GM23338 (cell line): ENCODE measurements around the gene EXOC4. TPM values are rescaled to one million over a fixed set of nuclear protein-coding genes. Genes with fewer than 3 reads are reported as not detected.

Source experiments
- ATAC-seq: fragments of 200-7000 bp; cut with Tn5 transposase; 3 replicates; pipeline ENCODE4 v1.9.1; 2020
- DNase-seq: peaks from one replicate; pipeline ENCODE4 v3.0.0-alpha.2; 2015; ENCODE audit warnings: low spot score
- H2AFZ ChIP-seq: fragments of 200-600 bp; sonication (generic); 2 replicates; pipeline ENCODE4 v1.8.0; 2016; ENCODE audit warnings: antibody characterized with exemption, mild to moderate bottlenecking, moderate library complexity
- H3F3A ChIP-seq: fragments of 200-600 bp; sonication (generic); replicated peaks from 2 replicates; pipeline ENCODE4 v1.8.0; 2017; ENCODE audit warnings: antibody characterized with exemption, mixed run types, low read depth
- H3K27ac ChIP-seq: fragments of 200-600 bp; sonication (generic); 2 replicates; pipeline ENCODE4 v1.6.1; 2016; ENCODE audit warnings: low read depth
- H3K27me3 ChIP-seq: fragments of 200-600 bp; sonication (generic); 2 replicates; pipeline ENCODE4 v1.8.0; 2016; ENCODE audit warnings: mild to moderate bottlenecking, mixed run types, moderate library complexity; ENCODE audit not compliant: insufficient read depth
- H3K36me3 ChIP-seq: fragments of 200-600 bp; sonication (generic); 2 replicates; pipeline ENCODE4 v1.8.0; 2016; ENCODE audit warnings: mild to moderate bottlenecking; ENCODE audit not compliant: insufficient read depth
- H3K4me1 ChIP-seq: fragments of 200-600 bp; sonication (generic); 2 replicates; pipeline ENCODE4 v1.8.0; 2016; ENCODE audit warnings: mild to moderate bottlenecking, moderate library complexity; ENCODE audit not compliant: insufficient read depth
- H3K4me2 ChIP-seq: fragments of 200-600 bp; sonication (generic); 2 replicates; pipeline ENCODE4 v1.7.1; 2017; ENCODE audit warnings: mixed run types
- H3K4me3 ChIP-seq: fragments of 200-600 bp; sonication (generic); 2 replicates; pipeline ENCODE4 v1.6.1; 2016; ENCODE audit warnings: mixed run types
- H3K79me2 ChIP-seq: fragments of 200-600 bp; sonication (generic); replicated peaks from 2 replicates; pipeline ENCODE4 v1.8.0; 2017; ENCODE audit warnings: mild to moderate bottlenecking; ENCODE audit not compliant: insufficient read depth
- H3K9me2 ChIP-seq: fragments of 200-600 bp; sonication (generic); 2 replicates; pipeline ENCODE4 v1.8.0; 2017; ENCODE audit not compliant: insufficient read depth
- H4K20me1 ChIP-seq: fragments of 200-600 bp; sonication (generic); replicated peaks from 2 replicates; pipeline ENCODE4 v1.8.0; 2017; ENCODE audit warnings: mild to moderate bottlenecking; ENCODE audit not compliant: insufficient read depth
- H3K27ac Mint-ChIP-seq: 2 replicates; pipeline ENCODE4 v1.8.0; 2020; ENCODE audit warnings: inconsistent platforms, mild to moderate bottlenecking, moderate library complexity, mixed read lengths
- H3K27me3 Mint-ChIP-seq: 3 replicates; pipeline ENCODE4 v1.8.0; 2022; ENCODE audit warnings: low read depth, mild to moderate bottlenecking, moderate library complexity, mixed read lengths, inconsistent platforms; ENCODE audit not compliant: insufficient read depth, poor library complexity
- H3K36me3 Mint-ChIP-seq: 3 replicates; pipeline ENCODE4 v1.8.0; 2021; ENCODE audit warnings: low read depth, mild to moderate bottlenecking, inconsistent platforms, moderate library complexity, mixed read lengths
- H3K4me1 Mint-ChIP-seq: 3 replicates; pipeline ENCODE4 v1.8.0; 2020; ENCODE audit warnings: mild to moderate bottlenecking, inconsistent platforms, mixed read lengths
- H3K4me3 Mint-ChIP-seq: 3 replicates; pipeline ENCODE4 v1.8.0; 2021; ENCODE audit warnings: moderate library complexity, mild to moderate bottlenecking, inconsistent platforms, mixed read lengths
- H3K9me3 Mint-ChIP-seq: 3 replicates; pipeline ENCODE4 v1.8.0; 2020; ENCODE audit warnings: moderate library complexity, mild to moderate bottlenecking, inconsistent platforms, mixed read lengths
- CREB1 ChIP-seq: fragments of 250-450 bp; sonication (Bioruptor Pico); IDR thresholded peaks from 2 replicates; pipeline ENCODE4 v1.5.0; 2020; ENCODE audit warnings: low read depth, mild to moderate bottlenecking, moderate library complexity
- EZH2 ChIP-seq: fragments of 200-600 bp; sonication (generic); IDR thresholded peaks from one replicate; pipeline ENCODE4 v1.8.0; 2017; ENCODE audit warnings: antibody characterized with exemption, mild to moderate bottlenecking, low read depth; ENCODE audit not compliant: unreplicated experiment
- JUNB ChIP-seq: IDR thresholded peaks from one replicate; pipeline ENCODE4 v1.6.1; 2016; ENCODE audit warnings: antibody characterized with exemption; ENCODE audit not compliant: unreplicated experiment
- NANOG ChIP-seq: IDR thresholded peaks from 2 replicates; pipeline ENCODE4 v1.6.1; 2016; ENCODE audit warnings: antibody characterized with exemption, borderline replicate concordance
- POLR2AphosphoS5 ChIP-seq: IDR thresholded peaks from 2 replicates; pipeline ENCODE4 v1.6.1; 2016; ENCODE audit warnings: antibody characterized with exemption, low read depth
- ZNF462 ChIP-seq: fragments of 250-450 bp; sonication (Bioruptor Pico); IDR thresholded peaks from 2 replicates; pipeline ENCODE4 v1.5.0; 2020; ENCODE audit warnings: mild to moderate bottlenecking, moderate library complexity
- polyA plus RNA-seq: library from polyadenylated mRNA; unstranded; fragments of >200 nt; fragmentation: Nextera tagmentation; extraction: Ambion mirVana; gene quantifications from 2 replicates; pipeline ENCODE4 v1.2.1, GENCODE V29; 2016
- total RNA-seq: library from RNA; depleted of rRNA; stranded (reverse); fragments of >200 nt; shearing (Covaris generic); gene quantifications from 2 replicates; pipeline ENCODE4 v1.2.3, GENCODE V29; 2014
- TF ChIP-seq, protein P1 (sequence below), 2 experiments: fragments of 200-600 bp in 1 of 2; sonication (generic) in 1 of 2; conservative IDR thresholded peaks; 2 replicates each; pipeline versions ENCODE4 v1.5.1 to v1.6.1; 2016 to 2017; ENCODE audit warnings: antibody characterized with exemption in 2 of 2, low read depth in 2 of 2, mild to moderate bottlenecking in 2 of 2, moderate library complexity in 1 of 2
- TF ChIP-seq, protein P2 (sequence below): IDR thresholded peaks from 2 replicates; pipeline ENCODE4 v1.6.1; 2016; ENCODE audit warnings: antibody characterized with exemption

The EXOC4 gene
- total and polyA plus RNA-seq, 2 experiments from 2014 or later: 37.5 to 52.7 TPM

DNA sequence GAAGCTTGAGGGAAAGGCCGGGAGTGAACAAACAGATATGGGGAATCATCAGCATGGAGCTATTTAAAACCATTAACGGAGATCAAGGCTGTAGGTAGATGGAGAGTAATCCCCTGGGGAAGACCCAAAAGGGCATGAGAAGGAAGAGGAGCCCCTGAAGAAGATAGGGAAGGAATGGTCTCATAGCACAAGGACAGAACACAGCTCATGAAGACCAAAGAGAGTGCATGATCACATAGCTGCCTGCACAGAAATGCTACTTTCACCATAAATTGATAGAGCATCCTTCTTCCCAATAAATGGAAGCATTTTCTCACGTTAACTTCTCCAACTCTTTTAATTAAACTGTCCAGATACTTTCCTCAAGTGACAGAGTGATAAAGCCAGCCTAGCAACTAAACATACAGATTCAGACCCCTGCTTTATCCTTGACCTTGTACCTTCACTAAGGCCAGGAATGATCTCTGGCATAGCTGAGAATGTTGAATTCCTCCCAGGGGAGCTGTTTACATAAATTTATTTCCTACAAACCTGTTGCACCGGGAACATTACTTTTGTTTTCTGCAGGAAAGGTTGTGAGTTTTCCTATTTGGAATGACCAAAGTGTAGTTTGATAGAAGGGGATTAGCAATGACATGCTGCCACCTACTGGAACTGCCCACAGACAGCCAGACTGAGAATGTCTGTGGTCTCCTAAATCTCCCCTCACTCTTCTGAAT lies 763.5 kb downstream of the EXOC4 start:
- Mint-ChIP-seq H3K27me3 (peaks cover 5% of the 10 kb centered on the region), H3K36me3 (no peaks in the 10 kb centered on the region), H3K27ac (no peak overlapping the region), H3K4me3 (no peak overlapping the region), H3K4me1 (peaks cover 19% of the 10 kb centered on the region), H3K9me3 (no peaks in the 10 kb centered on the region)
- DNase-seq: peak; percentile 73
- Histone ChIP-seq H4K20me1 (no peaks in the 10 kb centered on the region), H3K4me3 (no peak overlapping the region), H3K27me3 (no peaks in the 10 kb centered on the region), H3K27ac (no peak overlapping the region), H3K79me2 (no peaks in the 10 kb centered on the region), H3K4me2 (no peak overlapping the region), H3F3A (no peaks in the 10 kb centered on the region), H3K9me2 (peaks cover 7% of the 10 kb centered on the region; the same call in 1 of the 2 replicates), H3K4me1 (no peaks in the 10 kb centered on the region), H2AFZ (no peak overlapping the region), H3K36me3 (no peaks in the 10 kb centered on the region)
- no peak for TF ChIP-seq POLR2AphosphoS5
- no peak for TF ChIP-seq CREB1 (CRISPR knock-in tag)
- no peak for TF ChIP-seq JUNB
- TF ChIP-seq, protein P1, sequence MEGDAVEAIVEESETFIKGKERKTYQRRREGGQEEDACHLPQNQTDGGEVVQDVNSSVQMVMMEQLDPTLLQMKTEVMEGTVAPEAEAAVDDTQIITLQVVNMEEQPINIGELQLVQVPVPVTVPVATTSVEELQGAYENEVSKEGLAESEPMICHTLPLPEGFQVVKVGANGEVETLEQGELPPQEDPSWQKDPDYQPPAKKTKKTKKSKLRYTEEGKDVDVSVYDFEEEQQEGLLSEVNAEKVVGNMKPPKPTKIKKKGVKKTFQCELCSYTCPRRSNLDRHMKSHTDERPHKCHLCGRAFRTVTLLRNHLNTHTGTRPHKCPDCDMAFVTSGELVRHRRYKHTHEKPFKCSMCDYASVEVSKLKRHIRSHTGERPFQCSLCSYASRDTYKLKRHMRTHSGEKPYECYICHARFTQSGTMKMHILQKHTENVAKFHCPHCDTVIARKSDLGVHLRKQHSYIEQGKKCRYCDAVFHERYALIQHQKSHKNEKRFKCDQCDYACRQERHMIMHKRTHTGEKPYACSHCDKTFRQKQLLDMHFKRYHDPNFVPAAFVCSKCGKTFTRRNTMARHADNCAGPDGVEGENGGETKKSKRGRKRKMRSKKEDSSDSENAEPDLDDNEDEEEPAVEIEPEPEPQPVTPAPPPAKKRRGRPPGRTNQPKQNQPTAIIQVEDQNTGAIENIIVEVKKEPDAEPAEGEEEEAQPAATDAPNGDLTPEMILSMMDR (conservative IDR thresholded peaks at IDR 0.05; ENCODE audit: low read depth in 2 of 2): peak; percentile 87 to 91
- TF ChIP-seq, protein P2, sequence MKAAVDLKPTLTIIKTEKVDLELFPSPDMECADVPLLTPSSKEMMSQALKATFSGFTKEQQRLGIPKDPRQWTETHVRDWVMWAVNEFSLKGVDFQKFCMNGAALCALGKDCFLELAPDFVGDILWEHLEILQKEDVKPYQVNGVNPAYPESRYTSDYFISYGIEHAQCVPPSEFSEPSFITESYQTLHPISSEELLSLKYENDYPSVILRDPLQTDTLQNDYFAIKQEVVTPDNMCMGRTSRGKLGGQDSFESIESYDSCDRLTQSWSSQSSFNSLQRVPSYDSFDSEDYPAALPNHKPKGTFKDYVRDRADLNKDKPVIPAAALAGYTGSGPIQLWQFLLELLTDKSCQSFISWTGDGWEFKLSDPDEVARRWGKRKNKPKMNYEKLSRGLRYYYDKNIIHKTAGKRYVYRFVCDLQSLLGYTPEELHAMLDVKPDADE: no peak
- no peak for TF ChIP-seq NANOG
- no peak for TF ChIP-seq ZNF462
- no peak for TF ChIP-seq EZH2
- peak; percentile 87 for ATAC-seq
